ENCODE measurements around the gene CCDC40. TPM values are rescaled to one million over a fixed set of nuclear protein-coding genes. Genes with fewer than 3 reads are reported as not detected.
A peak's percentile ranks its signal among the peaks of the same experiment; 100 is the strongest.

CCDC40 gene
- total and polyA plus RNA-seq, 2 of the 13 experiments (the other 11 are each of a cell fraction or from before 2014, with no cell fraction given): 4.1 to 5.5 TPM

GRCh38 chr17:80023481-80024205 lies 12.8 kb upstream of the CCDC40 start (continued):
- TF ChIP-seq ZBTB40 (IDR thresholded peaks at IDR 0.05): no peak
- peak; percentile 76; the same call in 1 of the 2 replicates for TF ChIP-seq ZBTB40 (CRISPR knock-in tag; IDR thresholded peaks at IDR 0.05)
- TF ChIP-seq PHF5A (CRISPR knock-in tag; IDR thresholded peaks at IDR 0.05; ENCODE audit: low read depth, unreplicated experiment): peak; percentile 21
- peak; percentile 76 for TF ChIP-seq RBM39 (IDR thresholded peaks at IDR 0.05; ENCODE audit: low read depth, low read length, poor library complexity, severe bottlenecking)
- TF ChIP-seq STAG1 (CRISPR knock-in tag; IDR thresholded peaks at IDR 0.05): peak; percentile 25; the same call in 1 of the 2 replicates
- TF ChIP-seq ZNF407 (CRISPR knock-in tag; IDR thresholded peaks at IDR 0.05; ENCODE audit: not compliant biosample characterization): peak; percentile 69
- TF ChIP-seq MAF1 (CRISPR knock-in tag; IDR thresholded peaks at IDR 0.05; ENCODE audit: borderline replicate concordance): no peak; the same call in 1 of the 2 replicates
- TF ChIP-seq ZNF335 (CRISPR knock-in tag; IDR thresholded peaks at IDR 0.05): 0 out of 2 replicates have a peak, but pooled peaks have one; percentile 76
- peak; percentile 56; the same call in 1 of the 2 replicates for TF ChIP-seq MXD4 (CRISPR knock-in tag; IDR thresholded peaks at IDR 0.05)
- no peak for TF ChIP-seq ZNF253 (CRISPR knock-in tag; IDR thresholded peaks at IDR 0.05; ENCODE audit: borderline replicate concordance)
- no peak for TF ChIP-seq ZNF468 (CRISPR knock-in tag; IDR thresholded peaks at IDR 0.05)
